NB4 (cell line): ENCODE measurements around the gene CTNNA3.

Source experiments
- DNase-seq: peaks from one replicate; pipeline ENCODE4 v3.0.0; 2010; ENCODE audit warnings: low read depth
- H3K4me3 ChIP-seq: one replicate; pipeline ENCODE4 v1.5.1; 2011; ENCODE audit warnings: mild to moderate bottlenecking, low read depth, low read length, moderate library complexity
- CTCF ChIP-seq: IDR thresholded peaks from one replicate; pipeline ENCODE4 v1.5.1; 2012; ENCODE audit warnings: low read depth, low read length
- MAX ChIP-seq: IDR thresholded peaks from 2 replicates; pipeline ENCODE4 v1.6.1; 2011; ENCODE audit warnings: low read depth, low read length
- MYC ChIP-seq: IDR thresholded peaks from 2 replicates; pipeline ENCODE4 v1.6.1; 2011; ENCODE audit warnings: low read depth, low read length
- POLR2A ChIP-seq: IDR thresholded peaks from 2 replicates; pipeline ENCODE4 v1.6.1; 2011; ENCODE audit warnings: mild to moderate bottlenecking; ENCODE audit not compliant: insufficient read length; ENCODE audit errors: extremely low read depth

The CTNNA3 gene

GRCh38 chr10:67261300-67261797, 434.6 kb downstream of the CTNNA3 start:
- no peak for TF ChIP-seq MYC
- no peak for TF ChIP-seq CTCF
- TF ChIP-seq POLR2A = no peak
- no peak for TF ChIP-seq MAX
- no peak overlapping the region for H3K4me3 ChIP-seq
- no peak for DNase-seq

GRCh38 chr10:67259319-67259929, 436.6 kb downstream of the CTNNA3 start:
- H3K4me3 ChIP-seq = no peak overlapping the region
- TF ChIP-seq MAX (no peak), POLR2A (no peak), MYC (no peak), CTCF (no peak)
- no peak for DNase-seq

- no peak for TF ChIP-seq MAX
- no peak for TF ChIP-seq CTCF
- no peak for TF ChIP-seq MYC
- no peak for TF ChIP-seq POLR2A
- DNase-seq = no peak
Measured at GRCh38 chr10:67257427-67258144, 438.4 kb downstream of the CTNNA3 start.

DNA sequence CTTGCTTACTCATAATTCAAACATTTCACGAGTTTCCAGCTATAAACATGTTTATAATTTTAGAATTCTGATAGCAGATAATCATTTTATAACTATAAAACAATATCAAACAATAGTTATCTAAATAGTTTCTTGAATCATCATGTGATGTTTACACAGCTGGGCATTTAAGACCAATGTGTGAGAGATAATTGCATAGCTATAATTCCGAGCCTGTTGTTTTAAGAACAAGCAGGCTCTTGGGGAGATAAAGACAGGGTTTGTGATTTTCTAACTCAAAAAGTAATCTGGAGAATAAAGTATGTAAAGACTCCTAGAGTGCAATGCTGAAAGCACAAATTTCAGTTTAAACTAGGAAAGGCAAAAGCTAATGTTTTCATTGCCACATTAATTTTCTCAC, 439.0 kb downstream of the CTNNA3 start:
- DNase-seq = no peak
- no peak overlapping the region for H3K4me3 ChIP-seq
- TF ChIP-seq MAX (no peak), MYC (no peak), CTCF (no peak), POLR2A (no peak)

More at GRCh38 chr10:67257427-67258144, 438.4 kb downstream of the CTNNA3 start:
- H3K4me3 ChIP-seq = no peak overlapping the region

DNA sequence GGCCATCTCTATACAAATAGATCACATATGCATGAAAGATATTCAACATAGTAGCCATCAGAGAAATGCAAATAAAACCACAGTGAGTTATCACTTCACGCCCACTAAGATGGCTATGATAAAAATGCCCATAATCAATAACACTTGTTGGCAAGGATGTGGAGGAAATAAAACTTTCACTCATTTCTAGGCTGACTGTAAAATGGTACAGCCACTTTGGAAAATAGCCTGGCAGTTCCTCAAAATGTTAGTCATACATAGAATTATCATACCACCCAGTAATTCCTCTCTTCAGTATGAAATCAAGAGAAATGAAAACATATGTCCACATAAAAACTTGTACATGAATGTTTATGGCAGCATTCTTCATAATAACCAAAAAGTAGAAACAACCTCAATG, 445.3 kb downstream of the CTNNA3 start:
- no peak for DNase-seq
- no peak overlapping the region for H3K4me3 ChIP-seq

More for the DNA sequence above, 445.3 kb downstream of the CTNNA3 start:
- TF ChIP-seq POLR2A (no peak), MAX (no peak), CTCF (no peak), MYC (no peak)
